Left forelimb (tissue), 1 donor: Measurements from ENCODE around the gene GLIS1.

Experiments used
- DNase-seq: peaks from one replicate; pipeline ENCODE4 v3.0.0-alpha.2; 2018; ENCODE audit warnings: low spot score

Gene GLIS1

DNA sequence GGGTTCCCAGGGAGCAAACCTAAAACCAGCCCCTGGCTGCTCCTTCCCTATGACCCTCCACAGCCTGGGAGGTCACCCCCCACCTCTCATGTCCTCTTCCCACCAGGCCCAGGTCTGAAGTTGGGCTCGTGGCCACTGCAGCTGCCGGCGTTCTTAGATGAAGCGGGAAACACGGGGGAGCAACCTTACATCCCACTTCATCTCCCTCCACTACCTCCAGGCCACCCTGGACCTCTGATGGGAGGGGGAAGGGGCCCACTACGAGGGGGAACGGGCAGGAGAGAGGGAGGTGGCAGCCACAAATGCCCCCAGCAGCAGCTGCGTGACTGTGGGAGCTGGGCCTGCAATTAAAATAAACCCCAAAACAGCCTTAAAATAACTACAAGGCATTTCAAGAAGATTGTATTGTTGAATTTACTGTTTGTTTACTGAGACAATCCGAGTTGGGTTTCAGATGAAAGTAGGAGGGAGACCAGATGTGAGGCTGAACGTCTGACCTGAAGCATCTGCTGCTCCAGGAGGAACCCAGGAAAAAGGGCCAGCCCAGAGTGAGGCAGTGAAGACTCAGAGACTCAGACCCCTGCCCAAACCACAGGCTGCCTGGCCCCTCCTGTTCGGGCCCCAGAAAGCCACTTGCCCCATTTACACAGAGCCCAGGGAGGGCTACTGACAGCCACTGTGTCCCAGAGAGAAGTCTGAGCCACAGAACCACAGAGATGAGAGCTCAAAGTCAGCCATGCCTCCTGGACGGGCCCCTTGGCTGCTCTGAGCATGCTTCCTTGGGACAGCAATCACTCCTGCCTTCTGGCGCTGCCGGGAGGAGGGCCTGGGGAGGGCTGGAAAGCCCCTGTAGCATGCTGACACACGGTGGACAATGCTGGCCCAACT, 59.8 kb downstream of the GLIS1 start:
- no peak for DNase-seq

DNA sequence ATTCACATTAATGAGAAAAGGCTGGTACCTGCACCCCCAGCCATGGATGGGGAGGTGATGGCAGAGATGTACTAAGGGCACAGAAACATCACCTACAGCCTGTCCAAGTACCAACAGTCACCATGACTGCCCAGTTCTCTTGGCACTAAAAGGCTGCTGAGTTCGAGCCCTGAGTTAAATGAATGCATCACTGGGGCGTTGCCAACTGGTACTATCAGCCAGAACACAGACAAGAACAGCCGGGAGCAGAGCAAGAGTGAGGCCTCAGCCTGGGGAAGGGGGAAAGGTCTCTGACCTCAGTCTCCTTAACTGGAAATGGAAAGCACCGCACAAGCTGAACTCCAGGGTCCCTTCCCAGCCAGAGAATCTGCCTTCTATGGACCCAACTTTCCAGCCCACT, 60.5 kb downstream of the GLIS1 start:
- DNase-seq = no peak

DNA sequence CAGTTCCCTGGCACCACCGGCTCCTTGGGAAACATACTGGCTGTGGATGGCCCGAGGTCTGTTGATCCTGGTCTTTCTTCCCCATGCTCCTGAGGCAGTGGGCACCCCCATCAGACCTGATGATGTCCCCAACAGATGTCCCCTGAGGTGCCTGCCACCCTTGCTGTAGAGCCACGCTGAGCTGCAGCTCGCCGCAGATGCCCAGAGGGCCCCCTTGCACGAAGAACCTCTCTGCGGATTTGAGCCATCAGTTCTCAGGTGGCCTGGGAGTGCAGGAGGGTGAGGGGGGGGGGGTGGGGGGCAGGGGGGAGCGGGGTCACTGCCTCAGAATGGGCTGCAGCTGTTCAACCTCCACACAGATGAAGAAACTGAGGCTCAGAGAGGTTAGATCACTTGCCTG, 60.9 kb downstream of the GLIS1 start:
- no peak for DNase-seq

DNA sequence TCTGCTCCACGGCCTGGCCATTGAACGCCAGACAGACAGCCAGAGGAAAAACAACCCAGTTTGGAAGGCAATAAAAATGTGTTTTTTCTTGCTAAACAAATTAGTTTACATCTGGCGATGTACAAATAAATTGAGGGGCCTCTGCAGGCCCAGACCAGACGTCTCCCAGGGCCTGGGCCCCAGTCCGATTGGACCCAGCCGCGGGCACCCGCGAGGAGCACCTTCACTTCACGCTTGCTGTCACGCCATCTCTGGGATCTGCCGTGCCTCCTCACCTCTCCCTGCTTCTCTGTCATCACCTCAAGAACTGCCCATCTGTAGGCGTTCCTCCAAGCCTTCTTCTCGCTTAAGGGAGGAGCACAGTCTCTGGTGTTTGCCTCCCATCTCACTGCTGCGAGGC, 61.5 kb downstream of the GLIS1 start:
- DNase-seq = no peak

DNA sequence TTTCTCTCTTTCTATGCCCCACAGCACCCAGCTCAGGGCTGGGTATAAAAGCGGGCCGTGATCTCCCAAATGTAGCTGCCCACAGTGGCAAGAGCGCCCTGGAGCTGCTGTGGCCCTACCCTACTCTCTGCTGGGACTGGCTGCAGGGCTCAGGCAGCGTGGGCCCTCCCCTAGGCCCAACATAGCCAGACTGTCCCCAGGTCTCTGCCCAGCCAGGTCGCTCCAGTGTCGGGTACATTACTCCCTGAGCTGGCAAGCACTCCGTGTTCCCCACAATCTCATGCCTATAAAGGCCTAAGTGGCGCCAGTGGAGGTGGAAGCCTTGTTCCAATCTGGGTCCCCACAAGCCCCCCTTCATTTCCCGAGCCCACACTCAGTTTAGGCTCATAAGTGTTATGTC, 66.2 kb downstream of the GLIS1 start:
- DNase-seq = no peak

DNA sequence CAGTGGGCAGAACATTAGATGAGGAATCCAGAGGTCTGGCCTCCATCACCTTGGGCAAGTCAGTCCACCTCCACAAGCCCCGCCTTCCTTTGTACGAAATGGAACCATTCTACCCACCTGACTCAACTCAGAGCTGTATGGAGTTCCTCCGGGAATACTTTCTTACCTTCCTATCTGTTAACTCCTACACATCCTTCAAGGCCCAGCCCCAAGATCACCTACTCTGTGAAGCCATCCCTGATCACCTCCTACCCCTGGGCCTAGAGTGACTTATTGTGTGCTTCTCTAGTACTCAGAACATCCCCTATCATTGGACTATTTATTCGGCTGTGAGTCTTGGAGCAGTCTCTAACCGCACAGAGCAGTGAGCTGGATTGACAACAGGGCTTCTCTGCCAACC, 66.7 kb downstream of the GLIS1 start:
- DNase-seq = no peak

DNA sequence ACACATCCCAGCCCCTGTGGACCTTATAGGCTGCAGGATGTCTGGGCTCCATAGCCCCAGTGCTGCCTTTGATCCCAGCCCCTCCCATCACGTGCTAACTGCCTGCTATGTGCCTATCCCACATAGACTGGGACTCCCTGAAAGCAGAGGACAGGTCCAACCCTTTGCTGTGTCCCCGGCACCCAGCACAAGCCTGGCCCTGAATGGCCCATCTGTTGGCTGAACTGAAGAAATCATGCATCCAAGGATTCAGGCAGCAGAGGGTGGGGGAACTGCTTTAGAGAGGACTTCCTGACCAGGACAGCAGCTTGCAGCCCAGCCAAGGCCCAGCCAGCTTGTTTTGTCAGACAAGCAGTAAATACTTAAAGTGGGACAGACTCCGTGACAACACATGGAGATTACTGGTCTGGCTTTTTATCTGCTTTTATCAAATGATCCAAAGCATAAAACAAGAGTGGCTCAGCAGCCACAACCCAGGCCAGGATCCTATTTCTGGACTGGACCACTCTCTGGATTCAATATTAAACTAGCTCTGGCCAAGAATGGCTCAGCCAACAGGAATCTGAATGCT, 69.3 kb downstream of the GLIS1 start:
- DNase-seq = no peak

DNA sequence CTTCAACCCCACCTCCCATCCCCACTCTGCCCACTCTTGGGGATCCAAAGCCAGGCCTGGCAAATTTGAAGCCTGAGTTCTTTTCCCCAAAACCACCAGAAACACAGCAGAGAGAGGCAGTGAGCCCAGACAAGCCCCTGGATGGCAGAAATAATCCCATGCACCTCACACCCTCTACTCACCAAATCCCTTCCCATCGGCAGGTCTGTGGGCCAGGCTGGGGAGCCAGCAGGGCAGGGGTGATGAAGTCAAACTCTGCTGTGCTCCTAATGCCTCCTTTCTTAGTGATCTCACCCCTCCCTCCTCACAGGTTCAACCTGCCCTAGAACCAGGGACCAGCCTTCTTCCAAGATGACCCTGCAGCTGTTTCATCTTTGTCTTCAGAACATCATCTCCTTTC, 72.4 kb downstream of the GLIS1 start:
- no peak for DNase-seq

DNA sequence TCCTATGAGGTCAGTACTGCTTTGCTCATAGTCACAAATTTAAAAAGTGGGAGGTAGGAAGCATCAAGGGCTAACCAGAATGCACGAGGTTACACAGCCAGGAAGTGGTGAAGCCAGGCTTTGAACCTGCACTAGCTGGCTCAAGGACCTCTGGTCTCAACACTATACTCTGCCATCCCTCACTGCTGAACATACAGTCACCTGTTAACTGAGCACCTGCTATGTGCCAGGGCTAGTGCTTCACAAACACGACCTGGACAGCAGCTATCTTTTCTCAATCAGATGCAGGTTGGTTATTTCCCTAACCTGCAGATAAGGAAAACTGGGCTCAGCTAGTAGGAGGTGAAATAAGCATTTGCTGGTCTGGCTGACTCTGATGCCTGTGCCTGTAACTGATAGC, 73.0 kb downstream of the GLIS1 start:
- no peak for DNase-seq

DNA sequence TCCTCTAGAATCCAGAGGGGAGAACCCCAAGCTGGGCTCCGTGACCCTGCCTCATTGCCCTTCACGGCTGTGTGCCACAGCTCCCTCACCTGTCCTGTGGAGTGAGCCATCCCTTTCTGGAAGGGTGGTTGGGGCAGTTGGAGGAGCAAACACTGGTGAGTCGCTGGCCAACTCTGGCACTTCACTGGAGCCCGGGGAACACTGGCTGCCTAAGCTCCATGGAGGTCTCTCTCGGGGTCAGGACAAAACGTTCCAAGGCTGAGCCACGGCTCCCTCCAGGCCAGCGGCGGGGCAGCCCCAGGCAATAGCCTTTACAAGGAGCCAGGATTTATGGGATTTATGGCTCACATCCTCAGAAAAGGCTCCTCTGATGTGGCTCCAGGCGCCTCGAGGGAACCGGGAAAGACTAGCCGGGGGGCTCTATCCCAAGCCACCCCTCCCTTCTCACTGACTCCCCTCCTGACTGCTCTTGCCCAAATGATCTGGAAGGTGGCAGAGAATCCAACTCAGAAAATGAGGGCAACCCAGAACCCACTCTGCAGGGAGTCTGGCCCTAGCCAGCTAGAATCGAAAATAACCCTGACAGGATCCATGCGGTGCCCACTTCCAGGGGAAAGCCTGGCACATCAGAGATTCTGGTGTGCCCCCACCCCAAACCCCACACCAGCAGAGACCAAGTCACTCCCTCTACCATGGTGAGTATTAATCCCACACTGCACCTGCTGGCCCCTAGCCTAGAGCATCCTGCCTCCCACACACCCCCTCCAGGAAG, 75.2 kb downstream of the GLIS1 start:
- DNase-seq = no peak

DNA sequence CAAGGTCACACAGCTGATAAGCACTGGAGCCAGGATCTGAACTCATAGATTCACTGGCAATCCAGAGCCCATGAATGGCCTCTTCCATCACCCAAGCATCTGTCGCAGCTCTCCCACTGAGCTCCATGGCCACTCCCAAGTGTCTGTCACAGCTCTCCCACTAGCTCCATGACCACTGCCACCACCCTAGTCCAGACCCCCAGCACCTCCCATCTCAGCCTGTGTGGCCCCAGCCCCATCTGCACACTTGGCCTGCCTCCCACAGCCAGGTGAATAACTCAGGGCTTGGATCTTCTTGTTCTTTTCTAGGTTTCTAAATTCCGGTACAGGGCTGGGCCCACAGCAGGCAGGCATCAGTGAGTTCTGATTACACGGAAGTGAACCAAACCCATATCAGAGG, 76.0 kb downstream of the GLIS1 start:
- DNase-seq = no peak

DNA sequence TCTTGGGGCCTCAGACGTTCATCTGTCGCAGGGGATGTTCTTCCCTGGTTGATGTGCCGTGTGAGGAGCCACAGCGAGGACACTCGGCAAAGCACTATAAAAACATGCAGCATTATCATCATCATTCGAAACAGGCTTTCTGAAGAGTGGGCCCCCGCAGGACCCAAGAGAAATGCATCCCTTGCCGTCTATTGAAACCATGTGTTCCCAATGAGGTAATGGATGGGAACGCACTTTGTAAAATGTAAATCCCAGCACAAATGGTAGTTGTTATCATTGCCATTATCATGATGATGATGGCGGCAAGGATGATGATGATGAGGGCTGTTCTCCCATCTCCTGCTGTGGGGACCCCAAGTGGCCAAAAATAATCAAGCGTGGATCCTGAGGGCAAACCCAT, 76.8 kb downstream of the GLIS1 start:
- DNase-seq = no peak

DNA sequence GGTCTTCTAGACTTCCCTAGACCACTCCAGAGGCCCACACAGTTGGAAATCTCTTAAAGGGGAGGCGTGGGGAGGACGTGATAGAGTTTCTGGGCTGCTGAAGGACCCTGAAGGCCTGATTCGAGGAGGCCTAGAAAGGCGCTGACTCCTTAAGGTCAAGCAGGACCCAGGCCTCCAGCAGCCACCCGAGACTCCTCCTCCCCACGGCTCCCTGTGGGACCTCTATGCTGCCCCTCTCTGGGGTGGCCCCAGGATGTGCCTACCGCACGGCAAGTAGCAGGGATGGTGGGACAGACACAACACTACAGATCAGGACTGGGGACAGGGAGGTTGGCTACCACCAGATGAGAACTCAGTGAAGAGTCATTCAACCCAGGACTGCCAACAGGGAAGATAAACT, 77.5 kb downstream of the GLIS1 start:
- DNase-seq = no peak

DNA sequence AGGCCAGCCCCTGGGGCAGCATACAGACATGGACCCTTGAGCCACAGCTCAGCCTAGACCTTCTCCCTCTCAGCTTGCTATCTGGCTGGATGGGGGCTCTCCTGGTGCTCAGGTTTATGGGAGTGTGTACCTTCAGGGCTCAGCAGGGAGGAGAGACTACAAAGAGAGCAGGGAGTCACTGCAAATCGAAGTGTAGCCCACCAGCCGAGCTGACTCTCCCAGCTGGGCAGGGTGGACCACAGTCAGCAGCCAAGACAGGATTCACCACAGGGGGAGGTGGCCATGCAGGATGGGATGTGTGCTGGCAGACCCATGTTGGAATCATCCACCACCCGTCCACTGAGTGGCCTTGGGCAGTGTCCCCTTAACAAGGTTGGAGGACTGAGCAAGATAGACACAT, 78.3 kb downstream of the GLIS1 start:
- no peak for DNase-seq

DNA sequence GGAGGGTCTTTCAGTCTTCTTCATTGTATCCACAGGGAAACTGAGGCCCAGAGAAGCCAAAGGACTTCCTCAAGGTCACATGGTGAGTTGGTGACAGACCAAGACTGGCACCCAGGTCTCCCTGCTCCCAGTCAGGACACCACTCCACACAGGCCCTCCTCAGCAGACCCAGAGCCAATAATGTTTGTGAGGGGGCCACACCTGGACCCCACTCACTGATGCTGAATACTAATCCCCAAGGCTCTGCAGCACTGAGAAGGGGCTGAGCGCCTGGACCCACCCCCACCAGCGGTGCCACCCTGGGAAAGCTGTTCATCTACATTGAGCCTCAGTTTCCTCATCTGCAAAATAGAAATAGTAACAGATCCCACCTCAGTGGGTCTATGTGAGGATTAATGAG, 79.5 kb downstream of the GLIS1 start:
- no peak for DNase-seq

DNA sequence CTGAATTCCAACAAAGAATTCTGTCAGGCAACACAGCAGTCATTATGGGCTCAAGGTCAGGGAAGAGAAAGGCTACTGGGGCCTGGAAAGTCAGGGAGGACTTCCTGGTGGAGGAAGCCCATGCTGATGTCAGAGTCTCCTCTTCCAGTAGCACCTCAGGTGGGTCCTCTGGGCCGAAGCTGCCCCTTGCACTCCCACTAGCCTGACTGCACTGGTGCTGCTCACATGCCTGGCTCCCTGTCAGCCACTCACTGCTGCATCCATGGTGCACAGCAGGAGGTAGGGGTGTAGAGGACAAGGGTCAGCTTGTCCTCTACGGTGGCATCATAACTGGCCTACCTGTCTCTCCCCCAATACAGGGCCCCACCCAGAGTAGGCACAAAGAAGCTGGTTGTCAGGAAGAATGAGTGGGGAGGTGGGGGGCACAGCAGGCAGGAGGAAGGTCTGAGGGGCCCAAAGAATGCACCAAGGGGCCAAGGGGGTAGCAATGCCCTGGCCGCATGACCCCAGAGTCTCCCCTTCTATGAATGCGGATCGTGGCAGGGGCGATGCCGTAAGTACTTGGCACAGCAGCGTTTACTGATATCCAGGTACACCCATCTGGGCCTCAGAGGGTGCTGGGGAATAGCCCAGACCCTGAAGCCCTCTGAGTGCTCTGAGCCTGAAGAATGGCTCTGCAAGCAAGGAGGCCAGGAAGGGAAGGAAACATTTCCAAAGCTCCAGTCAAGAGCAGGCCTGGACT, 80.3 kb downstream of the GLIS1 start:
- no peak for DNase-seq

DNA sequence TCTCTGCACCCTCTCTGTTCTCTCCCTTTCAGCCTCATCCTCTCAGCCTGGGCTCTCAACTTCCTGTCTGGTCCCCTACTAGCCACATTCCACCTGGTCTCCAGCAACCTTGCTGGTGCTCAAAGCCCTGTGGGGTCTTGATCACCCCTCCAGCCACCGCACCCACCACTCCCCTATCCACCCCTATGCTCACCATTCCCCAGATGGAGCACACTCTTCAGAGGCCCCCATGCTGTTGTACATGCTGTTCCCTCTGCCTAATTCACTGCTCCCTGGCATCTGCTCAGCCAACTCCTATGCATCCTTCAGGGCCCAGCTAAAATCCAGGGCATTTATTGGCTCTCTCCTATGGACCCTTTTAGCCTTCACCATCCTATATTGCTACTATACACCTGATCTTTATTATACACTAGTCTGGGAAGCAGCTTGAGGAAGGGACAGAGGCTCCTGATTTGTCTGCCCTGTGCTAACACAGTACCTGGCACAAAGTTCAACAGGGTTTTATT, 81.0 kb downstream of the GLIS1 start:
- DNase-seq = no peak

DNA sequence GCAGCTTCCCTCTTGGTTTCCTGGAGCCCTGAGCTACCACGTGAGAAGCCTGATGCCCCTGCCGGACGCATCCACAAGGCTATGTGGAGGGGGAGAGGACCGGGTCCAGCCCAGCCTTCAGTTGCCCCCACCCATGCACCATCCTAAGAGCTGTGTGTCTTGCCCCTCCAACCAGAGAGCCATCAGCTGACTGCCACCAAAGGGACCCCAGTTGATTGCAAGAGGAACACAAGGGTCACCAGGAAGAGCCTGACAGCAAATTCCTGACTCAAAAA, 81.5 kb downstream of the GLIS1 start:
- DNase-seq = no peak

DNA sequence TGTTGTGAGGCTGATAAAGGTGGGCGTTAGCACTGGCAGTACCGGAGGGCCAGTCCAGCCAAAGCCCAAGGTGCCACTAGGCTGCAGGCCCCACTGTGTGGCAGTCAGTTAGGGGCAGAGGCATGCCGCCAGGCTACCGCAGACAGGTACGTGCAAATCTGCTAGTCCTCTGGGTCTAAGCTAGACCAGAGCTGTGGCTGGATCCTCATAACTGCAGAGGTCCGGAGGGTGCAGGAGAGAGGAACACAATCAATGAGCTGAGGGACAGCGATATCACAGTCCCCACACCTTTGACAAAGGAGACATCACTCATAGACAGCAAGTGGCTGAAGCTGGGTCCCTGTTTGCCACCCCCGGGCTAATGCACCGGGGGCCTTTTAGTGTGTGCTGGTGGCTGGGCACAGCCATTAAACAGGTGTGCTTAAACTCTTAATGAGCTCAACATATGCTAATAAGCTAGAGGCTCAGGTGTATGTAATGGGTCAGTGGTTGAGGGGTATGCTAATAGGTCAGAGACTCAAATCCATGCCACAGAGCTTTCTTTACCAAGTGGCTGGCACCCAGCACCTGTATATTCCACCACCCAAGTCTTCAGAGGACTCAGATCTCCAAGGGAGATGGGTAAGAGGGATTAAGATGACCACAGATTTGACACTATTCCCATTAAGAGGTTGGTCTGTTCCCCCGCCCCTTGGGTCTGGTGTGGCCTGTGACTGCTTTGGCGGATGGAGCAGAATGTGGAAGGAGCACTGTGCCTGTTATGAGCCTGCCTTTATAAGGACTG, 82.0 kb downstream of the GLIS1 start:
- no peak for DNase-seq

DNA sequence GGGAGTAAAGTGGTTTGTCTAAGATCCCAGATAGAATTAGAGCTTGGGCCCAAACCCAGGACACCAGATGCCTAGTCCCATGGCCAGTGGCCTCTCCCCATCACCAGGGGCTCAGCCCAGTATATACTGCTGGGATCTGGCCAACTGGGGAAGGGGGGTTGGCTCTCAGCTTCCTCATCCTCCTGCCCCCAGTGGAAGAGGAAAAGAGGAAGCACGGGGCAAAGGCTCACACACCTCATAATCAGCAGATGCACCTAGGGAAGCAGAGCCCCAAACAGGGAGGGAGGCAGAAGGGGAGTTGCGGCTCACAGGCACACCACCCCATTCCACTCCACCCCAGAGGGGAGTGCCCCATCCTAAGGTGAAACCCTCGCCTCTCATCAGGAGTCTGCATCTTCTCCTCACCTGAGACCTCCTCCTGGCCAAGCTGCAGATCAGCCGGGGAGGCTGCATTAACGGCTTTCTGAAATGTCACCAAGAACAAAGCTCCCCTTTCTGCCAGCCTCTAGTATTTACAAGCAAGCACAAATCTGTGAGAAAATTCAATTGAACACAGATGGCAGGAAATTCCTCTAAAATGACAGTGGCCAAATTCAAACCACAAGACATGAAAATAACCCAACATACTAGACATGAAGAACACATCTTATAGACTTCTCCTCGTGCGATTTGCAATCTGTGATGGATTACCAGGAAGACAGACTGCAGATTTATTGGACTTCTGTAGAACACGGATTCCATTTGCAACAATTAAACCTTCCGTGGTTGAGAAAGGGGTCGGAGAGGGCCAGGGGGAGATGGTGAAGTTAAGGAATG, 82.8 kb downstream of the GLIS1 start:
- DNase-seq = no peak
